ENCODE results near the gene TMEM107. TPM values are rescaled to one million over a fixed set of nuclear protein-coding genes. Genes with fewer than 3 reads are reported as not detected.
A peak's percentile ranks its signal among the peaks of the same experiment; 100 is the strongest.

TMEM107 gene
- total and polyA plus RNA-seq, 2 experiments from 2014 or later: 40.7 to 54.6 TPM

- H3K4me3 ChIP-seq: peak overlapping the region; percentile 42
- no peaks in the 10 kb centered on the region for H3K27me3 ChIP-seq
- H3K9me3 ChIP-seq (ENCODE audit: low read depth): no peaks in the 10 kb centered on the region
- no peak for TF ChIP-seq CTCF (IDR thresholded peaks at IDR 0.05; ENCODE audit: low read depth, low read length)
- peak overlapping the region; percentile 98 for H3K27ac ChIP-seq
- DNase-seq (ENCODE audit: low read depth in 1 of 2, low spot score in 1 of 2): peak; percentile 100
- H3K36me3 ChIP-seq: peaks cover 3% of the 10 kb centered on the region
- H3K4me1 ChIP-seq (ENCODE audit: low read depth): peaks cover 21% of the 10 kb centered on the region
These were observed 19.8 kb downstream of the TMEM107 start for GRCh38 chr17:8156246-8156992.

GRCh38 chr17:8155996-8156245 lies 20.3 kb downstream of the TMEM107 start:
- Histone ChIP-seq H3K27ac (peak overlapping the region; percentile 88), H3K4me3 (peak overlapping the region; percentile 42), H3K36me3 (no peaks in the 10 kb centered on the region), H3K27me3 (no peaks in the 10 kb centered on the region), H3K4me1 (ENCODE audit: low read depth) (peaks cover 21% of the 10 kb centered on the region), H3K9me3 (ENCODE audit: low read depth) (no peaks in the 10 kb centered on the region)
- DNase-seq (ENCODE audit: low read depth in 1 of 2, low spot score in 1 of 2): peak in 1 of 2 donors; percentile 45
- TF ChIP-seq CTCF (IDR thresholded peaks at IDR 0.05; ENCODE audit: low read depth, low read length): no peak

- Histone ChIP-seq H3K27ac (peak overlapping the region; percentile 88), H3K4me3 (peak overlapping the region; percentile 42), H3K27me3 (no peaks in the 10 kb centered on the region), H3K9me3 (ENCODE audit: low read depth) (no peaks in the 10 kb centered on the region), H3K4me1 (ENCODE audit: low read depth) (peaks cover 26% of the 10 kb centered on the region), H3K36me3 (no peaks in the 10 kb centered on the region)
- no peak for TF ChIP-seq CTCF (IDR thresholded peaks at IDR 0.05; ENCODE audit: low read depth, low read length)
- no peak for DNase-seq (ENCODE audit: low read depth in 1 of 2, low spot score in 1 of 2)
These were observed 20.8 kb downstream of the TMEM107 start for GRCh38 chr17:8155231-8155995.

GRCh38 chr17:8154608-8155155 lies 21.5 kb downstream of the TMEM107 start:
- Histone ChIP-seq H3K9me3 (ENCODE audit: low read depth) (no peaks in the 10 kb centered on the region), H3K27ac (peak overlapping the region; percentile 88), H3K27me3 (no peaks in the 10 kb centered on the region), H3K36me3 (peaks cover 4% of the 10 kb centered on the region), H3K4me1 (ENCODE audit: low read depth) (peaks cover 34% of the 10 kb centered on the region), H3K4me3 (peak overlapping the region; percentile 42)
- DNase-seq (ENCODE audit: low read depth in 1 of 2, low spot score in 1 of 2): no peak
- TF ChIP-seq CTCF (IDR thresholded peaks at IDR 0.05; ENCODE audit: low read depth, low read length): no peak

GRCh38 chr17:8153957-8154607 lies 22.1 kb downstream of the TMEM107 start:
- no peak for TF ChIP-seq CTCF (IDR thresholded peaks at IDR 0.05; ENCODE audit: low read depth, low read length)
- Histone ChIP-seq H3K9me3 (ENCODE audit: low read depth) (no peaks in the 10 kb centered on the region), H3K36me3 (peaks cover 9% of the 10 kb centered on the region), H3K4me1 (ENCODE audit: low read depth) (peaks cover 38% of the 10 kb centered on the region), H3K27me3 (no peaks in the 10 kb centered on the region), H3K27ac (peak overlapping the region; percentile 88), H3K4me3 (peak overlapping the region; percentile 11)
- peak; percentile 92 to 100 for DNase-seq (ENCODE audit: low read depth in 1 of 2, low spot score in 1 of 2)
